ENCODE data around the gene MAPK11.

The MAPK11 gene

DNA sequence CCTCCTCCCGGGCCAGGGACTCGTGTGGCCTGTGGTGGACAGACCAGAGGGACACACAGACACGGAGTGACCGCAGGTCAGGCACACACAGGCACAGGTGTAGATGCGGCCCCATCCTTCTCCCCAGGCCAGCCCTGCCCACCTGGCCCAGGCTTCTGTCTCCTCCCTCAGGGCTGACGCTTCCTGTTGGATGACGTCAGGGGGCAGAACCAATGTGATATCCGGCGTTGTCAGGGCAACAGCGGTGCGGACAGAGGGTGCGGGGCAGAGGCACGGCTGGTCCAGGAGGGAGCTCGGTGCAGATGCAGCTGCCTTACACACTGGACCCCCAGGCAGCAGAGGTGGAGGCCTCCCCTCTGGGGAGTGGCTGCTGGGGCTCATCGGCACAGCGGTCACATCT is 22.4 kb downstream of the MAPK11 start:
- Mint-ChIP-seq H3K27ac (peak overlapping the region; percentile 68), H3K4me3 (peak overlapping the region; percentile 25), H3K4me1 (peaks cover 53% of the 10 kb centered on the region), H3K9me3 (no peaks in the 10 kb centered on the region), H3K36me3 (peaks cover 15% of the 10 kb centered on the region), H3K27me3 (no peaks in the 10 kb centered on the region)
- no peak for ATAC-seq

DNA sequence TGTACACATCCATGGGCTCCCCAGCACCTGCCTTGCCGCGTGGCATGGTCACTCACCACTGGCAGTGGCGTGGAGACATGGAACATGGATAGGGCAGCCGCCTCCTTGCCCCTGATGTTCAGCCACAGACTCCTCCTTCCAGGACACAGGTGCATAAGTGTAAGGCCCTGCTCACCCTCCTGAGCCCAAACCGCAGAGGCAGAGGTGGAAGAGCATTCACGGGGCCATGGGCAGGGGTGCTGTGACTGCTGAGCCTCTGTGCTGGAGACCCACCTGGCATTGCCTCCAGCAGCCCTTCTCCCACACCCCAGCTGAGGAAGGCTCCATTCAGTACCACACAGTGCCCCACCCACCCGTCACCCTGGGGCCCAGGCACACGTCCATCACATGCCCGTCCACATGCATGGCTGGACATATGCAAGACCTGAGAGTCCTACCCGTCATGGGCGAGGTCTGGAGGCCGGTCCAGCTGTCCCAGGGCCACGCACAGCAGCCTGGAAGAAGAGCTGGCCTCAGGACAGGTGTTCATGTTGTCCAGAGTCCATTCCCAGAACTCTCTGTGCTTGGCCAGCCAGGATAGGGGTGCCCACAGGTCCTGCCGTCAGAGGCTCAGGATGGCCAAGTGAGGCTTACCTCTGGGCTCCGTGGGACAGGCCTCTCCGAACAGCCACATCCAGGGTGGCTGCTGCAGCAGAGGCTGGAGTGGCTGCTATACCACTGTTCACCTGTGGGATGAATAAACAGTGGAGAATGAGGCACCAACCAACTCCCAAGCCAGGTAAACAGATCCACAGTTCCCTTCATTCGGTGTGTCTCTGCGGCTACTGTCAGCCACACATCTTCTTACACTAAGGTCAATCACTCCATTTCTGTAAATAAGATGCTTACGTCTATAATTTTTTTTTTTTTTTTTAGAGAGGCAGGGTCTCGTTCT is 23.7 kb downstream of the MAPK11 start:
- peak overlapping the region; percentile 91 for H3K27ac Mint-ChIP-seq

DNA sequence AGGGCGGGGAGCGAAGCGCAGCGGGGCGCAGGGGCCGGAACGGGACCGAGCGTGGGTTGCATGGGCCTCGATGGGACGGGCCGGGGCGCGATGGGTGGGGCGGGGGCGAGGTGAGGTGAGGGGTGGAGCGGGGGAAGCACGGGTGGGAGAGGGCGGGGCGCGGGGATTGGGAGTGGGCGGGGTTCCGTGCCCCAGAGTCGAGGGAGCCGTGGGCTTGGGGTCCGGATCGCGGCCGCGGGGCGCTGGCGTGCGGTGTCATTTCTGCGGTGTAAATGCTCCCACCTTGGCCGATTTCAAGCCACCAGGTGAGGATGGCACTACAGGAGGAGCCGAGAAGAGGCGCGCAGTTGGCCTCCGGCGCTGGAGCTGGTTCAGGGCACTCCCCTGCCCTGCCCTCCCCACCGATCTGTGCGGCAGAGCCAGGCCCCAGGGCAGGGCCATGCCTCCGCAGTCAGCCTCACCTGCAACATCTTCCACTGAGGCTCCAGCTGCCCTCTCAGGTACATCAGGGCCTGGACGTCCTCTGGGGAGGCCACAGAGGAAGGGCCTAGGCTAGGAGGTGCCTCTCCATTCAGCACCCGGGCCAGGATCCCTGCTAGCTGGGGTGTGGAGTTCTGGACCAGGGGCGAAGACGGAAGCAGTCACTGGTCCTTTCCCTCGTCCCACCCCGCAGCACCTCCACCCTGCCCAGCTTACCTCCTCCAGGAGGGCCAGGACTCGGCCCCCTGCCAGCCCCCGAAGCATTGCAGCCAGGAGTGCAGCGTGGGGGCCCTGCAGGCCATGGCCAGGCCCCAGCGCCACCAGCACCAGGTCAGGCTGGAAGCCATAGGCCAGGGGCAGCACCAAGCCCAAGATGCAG is 24.7 kb downstream of the MAPK11 start:
- Mint-ChIP-seq H3K36me3 (peaks cover 15% of the 10 kb centered on the region), H3K4me3 (peak overlapping the region; percentile 93)

More for the DNA sequence above, 23.7 kb downstream of the MAPK11 start:
- Mint-ChIP-seq H3K4me3 (peak overlapping the region; percentile 93), H3K27me3 (no peaks in the 10 kb centered on the region), H3K4me1 (peaks cover 56% of the 10 kb centered on the region), H3K36me3 (peaks cover 15% of the 10 kb centered on the region), H3K9me3 (no peaks in the 10 kb centered on the region)
- ATAC-seq = no peak

DNA sequence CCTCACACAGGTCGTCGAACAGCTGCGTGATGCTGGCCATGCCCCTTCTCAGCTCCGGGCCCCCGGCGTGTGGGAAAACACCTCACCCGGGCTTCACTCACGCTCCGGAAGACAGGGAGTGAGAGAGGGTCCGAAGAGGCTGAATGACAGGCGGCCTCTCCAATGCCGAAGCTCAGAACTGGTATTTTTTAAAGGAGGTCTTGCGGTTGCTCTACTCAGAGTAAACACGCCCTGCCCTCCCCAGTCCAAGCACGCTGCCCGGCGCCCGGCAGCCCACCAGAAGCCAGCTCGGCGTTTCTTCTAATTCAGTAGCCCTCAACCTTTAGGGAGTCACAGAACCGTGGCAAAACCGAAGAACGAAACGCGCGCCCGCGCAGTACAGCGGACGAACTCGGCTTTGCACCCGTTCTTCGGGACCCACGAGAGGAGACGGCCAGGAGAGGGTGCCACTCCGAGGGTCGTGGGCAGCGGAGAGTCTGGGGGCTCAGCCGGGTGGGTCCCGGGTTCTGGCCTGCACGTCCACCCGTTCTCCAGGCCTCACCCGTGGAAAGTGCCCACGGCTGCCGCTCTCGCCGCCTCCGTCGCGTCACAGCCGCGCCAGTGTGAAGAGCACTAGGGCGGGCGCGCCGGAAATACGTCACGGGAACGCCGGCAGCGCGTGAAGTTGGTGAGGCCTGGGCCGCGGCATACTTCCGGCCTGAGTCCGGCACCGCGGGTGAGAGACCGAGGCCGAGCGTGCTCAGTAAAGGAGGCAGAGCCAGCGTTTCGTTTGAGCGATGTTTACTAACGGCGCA is 25.6 kb downstream of the MAPK11 start, which contains the start of gene TUBGCP6:
Gene TUBGCP6 (minus strand): TSS at position 604 of the 794 bp plus-strand sequence. CDS start 564 bp downstream, at position 40.
- Mint-ChIP-seq H3K27ac (peak within 1 kb of the TSS; percentile 91), H3K4me1 (peaks cover 53% of the 10 kb centered on the region), H3K27me3 (no peaks in the 10 kb centered on the region), H3K36me3 (peaks cover 19% of the 10 kb centered on the region), H3K4me3 (peak within 1 kb of the TSS; percentile 93), H3K9me3 (no peaks in the 10 kb centered on the region)
- ATAC-seq = peak; percentile 94

More for the DNA sequence above, 24.7 kb downstream of the MAPK11 start:
- H3K4me1 Mint-ChIP-seq = peaks cover 61% of the 10 kb centered on the region
- H3K9me3 Mint-ChIP-seq = no peaks in the 10 kb centered on the region
- peak overlapping the region; percentile 91 for H3K27ac Mint-ChIP-seq
- ATAC-seq = peak; percentile 55
- H3K27me3 Mint-ChIP-seq = no peaks in the 10 kb centered on the region

DNA sequence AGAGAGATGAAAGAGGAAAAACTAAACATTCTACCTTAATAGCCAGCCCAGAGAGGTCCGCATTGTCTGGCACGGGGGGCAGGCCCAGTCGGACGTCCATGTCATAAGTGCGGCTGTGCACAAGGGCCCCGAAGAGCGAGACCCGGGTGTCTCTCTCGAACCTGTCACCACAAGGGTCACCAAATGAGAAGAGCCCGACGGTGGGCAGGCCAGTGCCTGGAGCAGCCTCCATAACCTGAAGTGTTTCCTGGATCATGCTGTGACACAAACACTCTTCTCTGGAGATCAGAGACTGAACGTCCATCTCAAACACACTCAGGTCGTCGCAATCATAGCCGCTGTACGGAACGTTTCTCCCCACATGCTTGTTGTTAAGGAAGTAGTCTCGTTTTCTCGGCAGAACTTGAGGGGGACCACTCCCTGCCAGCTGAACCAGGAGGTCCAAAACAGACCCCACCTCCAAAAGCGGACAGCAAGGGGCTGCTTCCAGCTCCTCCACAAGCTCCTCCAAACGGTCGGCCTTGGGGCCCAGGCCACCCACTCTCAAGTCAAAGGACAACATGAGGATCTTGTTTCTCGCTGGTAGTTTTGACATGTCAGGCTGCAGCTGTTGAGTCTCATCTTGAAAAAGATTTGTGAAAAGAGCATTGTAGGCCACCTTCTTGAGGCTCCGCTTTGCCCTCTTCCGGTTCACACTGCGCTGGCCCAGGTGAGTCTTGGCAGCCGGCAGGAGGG is 26.3 kb downstream of the MAPK11 start:
- Mint-ChIP-seq H3K36me3 (peaks cover 19% of the 10 kb centered on the region), H3K4me1 (peaks cover 52% of the 10 kb centered on the region), H3K27me3 (no peaks in the 10 kb centered on the region), H3K4me3 (peak overlapping the region; percentile 93), H3K9me3 (no peaks in the 10 kb centered on the region), H3K27ac (peak overlapping the region; percentile 91)
- ATAC-seq = no peak

DNA sequence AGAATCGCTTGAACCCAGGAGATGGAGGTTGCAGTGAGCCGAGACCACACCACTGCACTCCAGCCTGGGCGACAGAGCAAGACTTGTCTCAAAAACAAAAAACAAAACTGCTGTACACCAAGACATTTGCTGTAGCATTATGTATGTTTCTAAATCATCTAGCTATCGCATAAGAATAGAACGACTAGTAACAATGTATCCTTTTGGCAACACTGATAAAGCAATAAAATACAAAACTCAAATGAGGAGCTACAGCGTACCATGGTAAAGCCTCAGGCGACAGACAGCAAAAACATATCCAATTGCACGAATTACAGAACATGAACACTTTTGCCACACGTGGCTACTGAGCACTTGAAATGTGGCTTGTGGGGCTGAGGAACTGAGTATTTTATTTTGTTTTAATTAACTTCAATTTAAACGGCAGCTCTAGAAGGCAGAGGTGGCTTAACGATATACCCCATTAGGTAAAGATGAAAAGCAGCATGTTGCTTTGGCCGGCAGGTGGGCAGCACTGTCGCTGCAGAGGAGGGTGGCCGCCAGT is 27.7 kb downstream of the MAPK11 start:
- no peak for ATAC-seq
- Mint-ChIP-seq H3K4me1 (peaks cover 46% of the 10 kb centered on the region), H3K36me3 (peaks cover 20% of the 10 kb centered on the region), H3K4me3 (peak overlapping the region; percentile 93), H3K27me3 (no peaks in the 10 kb centered on the region), H3K9me3 (no peaks in the 10 kb centered on the region), H3K27ac (peak overlapping the region; percentile 91)

DNA sequence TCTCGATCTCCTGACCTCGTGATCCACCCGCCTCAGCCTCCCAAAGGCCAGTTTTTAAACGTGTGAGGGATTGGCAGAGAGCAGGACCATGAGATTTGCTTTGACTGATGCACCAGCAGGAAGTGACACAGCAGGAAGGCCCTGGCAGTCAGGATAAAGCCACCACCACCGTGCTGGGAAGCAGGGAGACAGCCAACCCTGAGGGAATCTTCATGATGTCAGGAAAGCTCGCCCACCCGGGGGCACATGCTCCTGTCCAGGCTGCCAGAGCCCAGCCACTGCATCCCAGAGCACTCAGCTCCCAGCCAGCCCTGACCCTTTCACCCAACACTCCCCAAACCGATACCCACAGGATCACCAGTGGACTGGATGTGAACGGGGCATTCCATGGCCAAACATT is 31.4 kb downstream of the MAPK11 start:
- ATAC-seq = no peak
- H3K36me3 Mint-ChIP-seq = peaks cover 29% of the 10 kb centered on the region
- no peaks in the 10 kb centered on the region for H3K27me3 Mint-ChIP-seq
- H3K4me3 Mint-ChIP-seq = no peak overlapping the region
- no peak overlapping the region for H3K27ac Mint-ChIP-seq
- peaks cover 3% of the 10 kb centered on the region for H3K9me3 Mint-ChIP-seq
- peaks cover 55% of the 10 kb centered on the region for H3K4me1 Mint-ChIP-seq

DNA sequence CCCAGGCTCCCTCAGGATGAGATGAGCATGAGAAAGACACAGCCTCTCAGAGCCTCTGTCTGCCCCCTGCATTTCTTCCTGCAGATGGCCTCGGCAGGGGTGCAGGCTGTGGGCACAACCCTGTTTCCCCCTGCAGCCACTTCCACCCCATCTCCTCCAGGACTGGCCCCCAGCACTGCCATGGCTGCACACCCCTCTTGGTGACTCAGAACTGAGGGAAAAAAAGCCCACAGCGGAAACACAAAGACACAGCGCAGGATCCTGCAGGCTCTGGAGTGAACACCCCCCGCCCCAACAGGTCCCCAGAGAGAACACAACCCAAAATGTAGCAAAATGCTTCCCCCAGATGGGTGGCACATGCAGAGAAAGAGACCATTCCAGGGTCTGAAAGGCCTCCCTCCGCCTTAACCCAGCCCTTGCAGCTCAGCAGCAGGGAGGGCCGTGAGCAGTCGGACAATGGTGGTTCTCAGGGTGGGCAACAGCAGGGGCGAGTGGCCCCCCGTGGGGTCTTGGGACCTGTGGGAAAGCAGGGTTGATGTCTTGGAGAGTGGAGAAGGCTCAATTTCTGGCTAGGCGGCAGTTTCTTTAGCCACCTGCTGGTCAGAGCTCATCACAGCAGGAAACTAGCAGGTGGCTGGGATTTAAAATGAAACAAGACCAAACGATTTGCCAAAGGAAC is 33.3 kb downstream of the MAPK11 start:
- Mint-ChIP-seq H3K27me3 (no peaks in the 10 kb centered on the region), H3K36me3 (peaks cover 43% of the 10 kb centered on the region), H3K9me3 (peaks cover 3% of the 10 kb centered on the region), H3K4me3 (no peak overlapping the region), H3K27ac (no peak overlapping the region), H3K4me1 (peaks cover 38% of the 10 kb centered on the region)
- no peak for ATAC-seq

DNA sequence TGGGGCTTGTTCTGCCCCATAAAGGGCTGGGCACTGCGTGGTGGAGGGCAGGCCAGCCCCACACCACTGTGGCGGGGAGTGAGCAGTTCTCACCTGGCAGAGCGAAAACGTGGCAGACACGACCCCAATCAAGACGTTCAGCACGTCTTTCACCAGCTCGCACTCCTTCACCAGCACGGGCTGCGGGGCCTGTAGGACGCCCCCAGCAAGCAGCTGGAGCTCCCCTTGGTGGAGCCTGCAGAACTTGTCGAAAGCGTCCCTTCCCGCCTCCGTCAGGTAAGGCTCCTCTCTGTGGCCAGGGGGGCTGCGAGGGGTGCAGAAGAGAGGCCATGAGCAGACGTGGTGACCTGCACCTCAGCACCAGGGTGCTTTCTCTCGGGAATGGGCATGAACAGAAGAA is 37.0 kb downstream of the MAPK11 start:
- H3K4me3 Mint-ChIP-seq = no peak overlapping the region
- H3K36me3 Mint-ChIP-seq = peaks cover 63% of the 10 kb centered on the region
- H3K9me3 Mint-ChIP-seq = peaks cover 3% of the 10 kb centered on the region
- no peak overlapping the region for H3K27ac Mint-ChIP-seq
- peaks cover 35% of the 10 kb centered on the region for H3K4me1 Mint-ChIP-seq
- no peak for ATAC-seq
- H3K27me3 Mint-ChIP-seq = no peaks in the 10 kb centered on the region

DNA sequence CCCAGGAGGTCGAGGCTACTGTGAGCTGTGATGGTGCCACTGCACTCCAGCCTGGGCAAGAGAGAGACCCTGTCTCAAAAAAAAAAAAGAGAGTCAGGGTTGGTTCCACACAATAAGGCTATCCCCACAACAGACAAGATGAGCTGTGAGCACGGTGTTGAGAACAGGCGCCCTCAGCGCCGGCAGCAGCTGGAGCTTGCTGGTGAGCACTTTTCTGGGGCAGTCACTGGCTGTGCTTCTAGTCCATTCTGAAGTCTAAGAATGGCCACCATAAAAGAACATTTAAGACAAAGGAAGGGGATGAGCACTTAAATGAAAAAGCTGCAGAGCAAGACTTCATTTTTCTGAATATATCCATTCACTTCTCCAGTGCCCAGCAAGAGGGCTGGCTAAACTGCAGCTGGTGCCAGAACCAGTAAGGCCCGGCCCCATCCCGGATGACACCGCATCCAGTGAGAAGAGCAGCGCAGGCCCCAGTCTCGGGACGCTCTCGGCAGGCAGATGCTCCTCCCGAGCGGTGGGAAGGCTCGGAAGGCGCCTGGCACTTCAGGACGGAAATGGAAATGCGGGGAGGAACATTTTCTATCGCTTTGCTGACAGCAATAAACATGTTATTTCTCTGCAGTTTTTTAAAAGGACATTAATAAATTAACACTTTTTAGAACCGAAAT is 37.6 kb downstream of the MAPK11 start:
- no peak overlapping the region for H3K27ac Mint-ChIP-seq
- no peak for ATAC-seq
- H3K4me1 Mint-ChIP-seq = peaks cover 35% of the 10 kb centered on the region
- peaks cover 3% of the 10 kb centered on the region for H3K9me3 Mint-ChIP-seq
- peaks cover 57% of the 10 kb centered on the region for H3K36me3 Mint-ChIP-seq
- H3K4me3 Mint-ChIP-seq = no peak overlapping the region
- H3K27me3 Mint-ChIP-seq = no peaks in the 10 kb centered on the region

DNA sequence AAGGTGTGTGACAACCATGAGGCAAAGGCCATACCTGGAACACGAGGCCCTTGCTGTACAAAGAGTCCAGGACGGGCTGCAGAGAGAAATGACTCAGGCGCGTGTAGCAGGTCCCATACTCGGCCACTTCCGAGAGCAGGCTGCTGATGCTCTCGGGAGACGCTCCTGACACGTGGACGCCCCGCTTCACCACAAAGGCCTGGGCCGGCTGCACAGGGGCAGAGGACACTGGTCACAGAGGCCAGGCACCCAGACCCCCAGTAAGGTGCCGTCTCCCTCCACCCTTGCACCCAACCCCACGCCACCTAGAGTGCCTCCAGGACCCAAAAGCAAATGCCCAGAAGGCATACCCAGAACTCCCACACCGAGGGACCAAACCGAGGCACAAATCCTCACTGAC is 40.8 kb downstream of the MAPK11 start:
- ATAC-seq = no peak
- peaks cover 17% of the 10 kb centered on the region for H3K4me1 Mint-ChIP-seq
- no peak overlapping the region for H3K27ac Mint-ChIP-seq
- no peaks in the 10 kb centered on the region for H3K9me3 Mint-ChIP-seq
- H3K36me3 Mint-ChIP-seq = peaks cover 61% of the 10 kb centered on the region
- H3K4me3 Mint-ChIP-seq = no peak overlapping the region
- no peaks in the 10 kb centered on the region for H3K27me3 Mint-ChIP-seq

DNA sequence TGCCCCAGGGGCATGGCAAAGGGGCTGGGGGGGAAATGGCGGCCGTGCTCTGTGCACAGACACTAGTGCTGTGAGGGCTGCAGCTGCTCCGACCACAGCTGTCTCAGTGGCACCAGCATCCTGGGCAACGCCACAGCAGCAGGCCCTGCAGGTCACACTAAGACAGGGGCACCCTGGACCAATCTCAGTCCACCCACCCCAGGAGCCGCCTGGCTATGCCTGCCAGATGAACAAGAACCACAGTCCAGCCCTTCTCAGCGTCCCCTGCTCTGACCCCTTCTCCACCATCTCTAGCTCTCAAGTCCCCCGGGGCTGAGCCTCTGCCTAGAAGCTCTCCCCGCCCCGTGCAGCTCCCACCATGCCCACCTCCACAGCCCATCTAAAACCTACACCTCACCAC is 41.8 kb downstream of the MAPK11 start:
- no peak overlapping the region for H3K4me3 Mint-ChIP-seq
- no peaks in the 10 kb centered on the region for H3K27me3 Mint-ChIP-seq
- ATAC-seq = no peak
- no peak overlapping the region for H3K27ac Mint-ChIP-seq
- peaks cover 9% of the 10 kb centered on the region for H3K4me1 Mint-ChIP-seq
- no peaks in the 10 kb centered on the region for H3K9me3 Mint-ChIP-seq
- peaks cover 64% of the 10 kb centered on the region for H3K36me3 Mint-ChIP-seq

DNA sequence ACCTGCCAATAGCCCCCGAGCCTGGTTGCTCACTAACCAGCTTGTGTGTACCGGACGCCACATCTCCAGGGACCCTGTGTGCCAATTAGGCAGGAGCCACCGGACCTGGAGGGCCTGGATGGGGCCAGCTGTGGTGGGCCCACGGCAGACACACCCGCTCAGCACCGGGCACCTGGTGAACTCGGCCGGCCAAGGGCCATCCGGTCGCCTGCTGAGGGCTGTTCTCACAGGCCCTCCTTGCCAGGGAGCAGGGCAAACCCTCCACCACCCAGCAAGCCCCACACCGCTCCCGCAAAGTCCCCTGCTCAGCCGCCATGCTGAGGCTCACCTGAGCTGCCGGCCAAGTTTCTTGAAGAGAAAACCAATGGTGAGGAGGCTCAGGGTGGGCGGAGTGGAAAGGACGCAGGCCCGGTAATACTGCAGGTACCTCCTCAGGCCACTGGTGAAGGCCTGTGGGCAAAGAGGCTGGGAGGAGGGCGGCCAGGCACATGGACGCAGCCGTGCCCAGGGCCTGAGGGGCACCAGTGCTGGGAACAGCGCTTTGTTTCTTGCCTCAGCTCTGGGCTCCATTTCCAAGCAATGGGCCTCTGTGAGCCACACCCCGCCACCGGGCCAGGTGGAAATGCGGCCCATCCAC is 42.5 kb downstream of the MAPK11 start:
- peaks cover 66% of the 10 kb centered on the region for H3K36me3 Mint-ChIP-seq

More for the DNA sequence above, 42.5 kb downstream of the MAPK11 start:
- Mint-ChIP-seq H3K9me3 (no peaks in the 10 kb centered on the region), H3K4me3 (no peak overlapping the region), H3K4me1 (peaks cover 9% of the 10 kb centered on the region), H3K27me3 (no peaks in the 10 kb centered on the region), H3K27ac (no peak overlapping the region)
- no peak for ATAC-seq
